ENCODE measurements around the gene LRRC37A3.
"Not testable (repeated sequence)": the region's sequence is repeated elsewhere in the genome, so short reads cannot be mapped to it uniquely, and the experiment has no call there.

GRCh38 chr17:64843918-64844317, 75.4 kb downstream of the LRRC37A3 start:
- not testable (repeated sequence) for TF ChIP-seq CTCF, EZH2phosphoT487 (IDR thresholded peaks at IDR 0.05)
